Measurements from ENCODE around the gene TPM2.

The TPM2 gene

GRCh38 chr9:35660966-35661415, 28.7 kb downstream of the TPM2 start:
- H3K9ac ChIP-seq (ENCODE audit: low read length): no peak overlapping the region
- no peak for TF ChIP-seq EZH2phosphoT487 (conservative IDR thresholded peaks at IDR 0.05; ENCODE audit: low read length)
- no peak for TF ChIP-seq CTCF (IDR thresholded peaks at IDR 0.05; ENCODE audit: insufficient read depth, low read length, poor library complexity, severe bottlenecking)
- H2AFZ ChIP-seq (ENCODE audit: low read depth, low read length, severe bottlenecking): no peak overlapping the region
- no peak overlapping the region for H3K27ac ChIP-seq (ENCODE audit: low read depth, low read length)
- H3F3A ChIP-seq (ENCODE audit: insufficient read depth): peaks cover 64% of the 10 kb centered on the region
- H3K9me3 ChIP-seq (ENCODE audit: insufficient read depth, low read length): no peaks in the 10 kb centered on the region
- peaks cover 14% of the 10 kb centered on the region; the same call in 1 of the 2 replicates for H3K79me2 ChIP-seq (ENCODE audit: insufficient read depth, low read length)
- no peak overlapping the region for H3K4me3 ChIP-seq (ENCODE audit: insufficient read depth, low read length, poor library complexity, severe bottlenecking)
- H3K36me3 ChIP-seq (ENCODE audit: low read length): no peaks in the 10 kb centered on the region
- H4K20me1 ChIP-seq (ENCODE audit: low read depth, low read length): no peaks in the 10 kb centered on the region
- no peak overlapping the region for H3K4me2 ChIP-seq (ENCODE audit: low read depth, low read length, poor library complexity, severe bottlenecking)
- H3K27me3 ChIP-seq (ENCODE audit: low read length): no peaks in the 10 kb centered on the region
- no peaks in the 10 kb centered on the region for H3K9me2 ChIP-seq (replicated peaks; ENCODE audit: insufficient read depth, low read length)

GRCh38 chr9:35659340-35659739, 30.4 kb downstream of the TPM2 start:
- H3K4me2 ChIP-seq (ENCODE audit: low read depth, low read length, poor library complexity, severe bottlenecking): peak overlapping the region; percentile 67
- no peak overlapping the region for H2AFZ ChIP-seq (ENCODE audit: low read depth, low read length, severe bottlenecking)
- H3K36me3 ChIP-seq (ENCODE audit: low read length): no peaks in the 10 kb centered on the region
- H3K27me3 ChIP-seq (ENCODE audit: low read length): no peaks in the 10 kb centered on the region
- peaks cover 14% of the 10 kb centered on the region; the same call in 1 of the 2 replicates for H3K79me2 ChIP-seq (ENCODE audit: insufficient read depth, low read length)
- H3K9me2 ChIP-seq (replicated peaks; ENCODE audit: insufficient read depth, low read length): no peaks in the 10 kb centered on the region
- peak overlapping the region; percentile 63 for H3K4me3 ChIP-seq (ENCODE audit: insufficient read depth, low read length, poor library complexity, severe bottlenecking)
- H3K27ac ChIP-seq (ENCODE audit: low read depth, low read length): peak overlapping the region; percentile 83
- H3K9me3 ChIP-seq (ENCODE audit: insufficient read depth, low read length): no peaks in the 10 kb centered on the region
- H3K9ac ChIP-seq (ENCODE audit: low read length): peak overlapping the region; percentile 65
- H4K20me1 ChIP-seq (ENCODE audit: low read depth, low read length): no peaks in the 10 kb centered on the region
- peaks cover 51% of the 10 kb centered on the region for H3F3A ChIP-seq (ENCODE audit: insufficient read depth)
- TF ChIP-seq CTCF (IDR thresholded peaks at IDR 0.05; ENCODE audit: insufficient read depth, low read length, poor library complexity, severe bottlenecking) (no peak), EZH2phosphoT487 (conservative IDR thresholded peaks at IDR 0.05; ENCODE audit: low read length) (no peak)

- Histone ChIP-seq H2AFZ (ENCODE audit: low read depth, low read length, severe bottlenecking) (no peak overlapping the region), H4K20me1 (ENCODE audit: low read depth, low read length) (no peaks in the 10 kb centered on the region), H3K27ac (ENCODE audit: low read depth, low read length) (peak overlapping the region; percentile 83), H3K9me3 (ENCODE audit: insufficient read depth, low read length) (no peaks in the 10 kb centered on the region), H3K36me3 (ENCODE audit: low read length) (no peaks in the 10 kb centered on the region), H3K9me2 (replicated peaks; ENCODE audit: insufficient read depth, low read length) (no peaks in the 10 kb centered on the region), H3F3A (ENCODE audit: insufficient read depth) (peaks cover 46% of the 10 kb centered on the region), H3K9ac (ENCODE audit: low read length) (peak overlapping the region; percentile 65), H3K27me3 (ENCODE audit: low read length) (no peaks in the 10 kb centered on the region), H3K4me2 (ENCODE audit: low read depth, low read length, poor library complexity, severe bottlenecking) (peak overlapping the region; percentile 67), H3K79me2 (ENCODE audit: insufficient read depth, low read length) (peaks cover 10% of the 10 kb centered on the region; the same call in 1 of the 2 replicates), H3K4me3 (ENCODE audit: insufficient read depth, low read length, poor library complexity, severe bottlenecking) (peak overlapping the region; percentile 63)
- TF ChIP-seq EZH2phosphoT487 (conservative IDR thresholded peaks at IDR 0.05; ENCODE audit: low read length) (no peak), CTCF (IDR thresholded peaks at IDR 0.05; ENCODE audit: insufficient read depth, low read length, poor library complexity, severe bottlenecking) (no peak)
Observed at GRCh38 chr9:35658968-35659220, 30.8 kb downstream of the TPM2 start.
